Fibroblast of peridontal ligament (primary cell): ENCODE results near the gene SMARCE1.
"Not testable (repeated sequence)": the region's sequence is repeated elsewhere in the genome, so short reads cannot be mapped to it uniquely, and the experiment has no call there.

Experiments used
- DNase-seq: peaks from one replicate; pipeline ENCODE4 v3.0.0-alpha.2; 2010; ENCODE audit errors: extremely low read depth

The SMARCE1 gene

GRCh38 chr17:40611840-40612474 lies 35.7 kb downstream of the SMARCE1 start:
- no peak for DNase-seq

GRCh38 chr17:40610359-40610758 lies 37.3 kb downstream of the SMARCE1 start:
- no peak for DNase-seq

- no peak for DNase-seq
These were observed 39.5 kb downstream of the SMARCE1 start for GRCh38 chr17:40608061-40608581.

GRCh38 chr17:40607641-40608040 lies 40.0 kb downstream of the SMARCE1 start:
- DNase-seq, result no peak

- no peak for DNase-seq
These were observed 40.9 kb downstream of the SMARCE1 start for GRCh38 chr17:40606548-40607353.

- no peak for DNase-seq
These were observed 42.3 kb downstream of the SMARCE1 start for GRCh38 chr17:40605306-40605705.

GRCh38 chr17:40604327-40605080 lies 43.1 kb downstream of the SMARCE1 start:
- DNase-seq, result no peak

- no peak for DNase-seq
These were observed 44.9 kb downstream of the SMARCE1 start for GRCh38 chr17:40602445-40603443.

GRCh38 chr17:40600486-40601046 lies 47.1 kb downstream of the SMARCE1 start:
- DNase-seq, result no peak

- no peak for DNase-seq
These were observed 48.2 kb downstream of the SMARCE1 start for GRCh38 chr17:40599468-40599763.

- DNase-seq, result peak; percentile 88
These were observed 48.8 kb downstream of the SMARCE1 start for GRCh38 chr17:40598619-40599467.

- DNase-seq, result peak; percentile 15
These were observed 49.4 kb downstream of the SMARCE1 start for GRCh38 chr17:40598301-40598618.

- DNase-seq, result no peak
These were observed 49.9 kb downstream of the SMARCE1 start for GRCh38 chr17:40597556-40598300.

- no peak for DNase-seq
These were observed 50.5 kb downstream of the SMARCE1 start for GRCh38 chr17:40597156-40597555.

- no peak for DNase-seq
These were observed 51.2 kb downstream of the SMARCE1 start for GRCh38 chr17:40596261-40596919.

GRCh38 chr17:40590742-40591141 lies 56.9 kb downstream of the SMARCE1 start:
- no peak for DNase-seq

- no peak for DNase-seq
These were observed 59.1 kb downstream of the SMARCE1 start for GRCh38 chr17:40588552-40588951.

GRCh38 chr17:40586264-40586663 lies 61.4 kb downstream of the SMARCE1 start:
- not testable (repeated sequence) for DNase-seq

GRCh38 chr17:40584950-40585349 lies 62.7 kb downstream of the SMARCE1 start:
- not testable (repeated sequence) for DNase-seq
